DOHH2 (cell line): ENCODE results near the gene GPRC5C.

Experiments used
- H3F3A ChIP-seq: fragments of 200-600 bp; sonication (generic), shearing (Covaris generic); 2 replicates; pipeline ENCODE4 v1.6.0; 2016; ENCODE audit warnings: antibody characterized with exemption, mild to moderate bottlenecking; ENCODE audit not compliant: control insufficient read depth, insufficient read depth
- H3K27ac ChIP-seq: fragments of 200-600 bp; sonication (generic); 2 replicates; pipeline ENCODE4 v1.5.1; 2014; ENCODE audit warnings: low read depth, mild to moderate bottlenecking, low read length, moderate library complexity
- H3K27me3 ChIP-seq: fragments of 200-600 bp; sonication (generic); 2 replicates; pipeline ENCODE4 v1.6.1; 2014; ENCODE audit warnings: mild to moderate bottlenecking, low read length, mixed read lengths; ENCODE audit not compliant: control insufficient read depth
- H3K36me3 ChIP-seq: fragments of 200-600 bp; sonication (generic); 2 replicates; pipeline ENCODE4 v1.6.1; 2014; ENCODE audit warnings: mild to moderate bottlenecking, low read length, moderate library complexity, mixed read lengths; ENCODE audit not compliant: control insufficient read depth
- H3K4me1 ChIP-seq: fragments of 200-600 bp; sonication (generic); 2 replicates; pipeline ENCODE4 v1.6.1; 2014; ENCODE audit warnings: mild to moderate bottlenecking, low read length, mixed read lengths; ENCODE audit not compliant: control insufficient read depth
- H3K4me2 ChIP-seq: fragments of 200-600 bp; sonication (generic); 2 replicates; pipeline ENCODE4 v1.6.0; 2014; ENCODE audit warnings: mild to moderate bottlenecking, low read length, moderate library complexity
- H3K4me3 ChIP-seq: fragments of 200-600 bp; sonication (generic); 2 replicates; pipeline ENCODE4 v1.5.1; 2014; ENCODE audit warnings: mild to moderate bottlenecking, low read length, mixed read lengths
- H3K79me2 ChIP-seq: fragments of 200-600 bp; sonication (generic); 2 replicates; pipeline ENCODE4 v1.6.1; 2014; ENCODE audit warnings: mild to moderate bottlenecking, low read length, mixed read lengths; ENCODE audit not compliant: control insufficient read depth
- H3K9me2 ChIP-seq: fragments of 200-600 bp; sonication (generic); replicated peaks from 2 replicates; pipeline ENCODE4 v1.6.1; 2014; ENCODE audit warnings: mild to moderate bottlenecking, low read length, mixed read lengths; ENCODE audit not compliant: control insufficient read depth
- H3K9me3 ChIP-seq: fragments of 200-600 bp; sonication (generic); 2 replicates; pipeline ENCODE4 v1.6.1; 2014; ENCODE audit warnings: antibody characterized with exemption, low read length, mixed read lengths; ENCODE audit not compliant: control insufficient read depth, insufficient read depth
- H4K20me1 ChIP-seq: fragments of 200-600 bp; sonication (generic); 2 replicates; pipeline ENCODE4 v1.6.0; 2014; ENCODE audit warnings: low read depth, mild to moderate bottlenecking, antibody characterized with exemption, low read length, moderate library complexity; ENCODE audit not compliant: control insufficient read depth, insufficient read depth
- EZH2phosphoT487 ChIP-seq: fragments of 200-600 bp; sonication (generic); IDR thresholded peaks from 2 replicates; pipeline ENCODE4 v1.6.1; 2017; ENCODE audit warnings: borderline replicate concordance, mild to moderate bottlenecking, antibody characterized with exemption, low read length, moderate library complexity, mixed read lengths
- TF ChIP-seq, protein P1 (sequence below): fragments of 200-600 bp; sonication (generic); IDR thresholded peaks from one replicate; pipeline ENCODE4 v1.5.1; 2014; ENCODE audit warnings: antibody characterized with exemption, mild to moderate bottlenecking, low read depth, low read length; ENCODE audit not compliant: poor library complexity, severe bottlenecking

Gene GPRC5C

GRCh38 chr17:74412581-74412980 lies 19.3 kb upstream of the GPRC5C start:
- H3F3A ChIP-seq: no peaks in the 10 kb centered on the region
- TF ChIP-seq, protein P1, sequence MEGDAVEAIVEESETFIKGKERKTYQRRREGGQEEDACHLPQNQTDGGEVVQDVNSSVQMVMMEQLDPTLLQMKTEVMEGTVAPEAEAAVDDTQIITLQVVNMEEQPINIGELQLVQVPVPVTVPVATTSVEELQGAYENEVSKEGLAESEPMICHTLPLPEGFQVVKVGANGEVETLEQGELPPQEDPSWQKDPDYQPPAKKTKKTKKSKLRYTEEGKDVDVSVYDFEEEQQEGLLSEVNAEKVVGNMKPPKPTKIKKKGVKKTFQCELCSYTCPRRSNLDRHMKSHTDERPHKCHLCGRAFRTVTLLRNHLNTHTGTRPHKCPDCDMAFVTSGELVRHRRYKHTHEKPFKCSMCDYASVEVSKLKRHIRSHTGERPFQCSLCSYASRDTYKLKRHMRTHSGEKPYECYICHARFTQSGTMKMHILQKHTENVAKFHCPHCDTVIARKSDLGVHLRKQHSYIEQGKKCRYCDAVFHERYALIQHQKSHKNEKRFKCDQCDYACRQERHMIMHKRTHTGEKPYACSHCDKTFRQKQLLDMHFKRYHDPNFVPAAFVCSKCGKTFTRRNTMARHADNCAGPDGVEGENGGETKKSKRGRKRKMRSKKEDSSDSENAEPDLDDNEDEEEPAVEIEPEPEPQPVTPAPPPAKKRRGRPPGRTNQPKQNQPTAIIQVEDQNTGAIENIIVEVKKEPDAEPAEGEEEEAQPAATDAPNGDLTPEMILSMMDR: no peak
- no peak for TF ChIP-seq EZH2phosphoT487
- H3K4me2 ChIP-seq: no peak overlapping the region
- H3K27ac ChIP-seq: no peak overlapping the region
- H3K4me3 ChIP-seq: no peak overlapping the region
- H4K20me1 ChIP-seq: no peaks in the 10 kb centered on the region
- H3K9me2 ChIP-seq: no peaks in the 10 kb centered on the region
- no peaks in the 10 kb centered on the region for H3K4me1 ChIP-seq
- H3K79me2 ChIP-seq: no peaks in the 10 kb centered on the region
- H3K27me3 ChIP-seq: no peaks in the 10 kb centered on the region
- no peaks in the 10 kb centered on the region for H3K9me3 ChIP-seq
- no peaks in the 10 kb centered on the region for H3K36me3 ChIP-seq

DNA sequence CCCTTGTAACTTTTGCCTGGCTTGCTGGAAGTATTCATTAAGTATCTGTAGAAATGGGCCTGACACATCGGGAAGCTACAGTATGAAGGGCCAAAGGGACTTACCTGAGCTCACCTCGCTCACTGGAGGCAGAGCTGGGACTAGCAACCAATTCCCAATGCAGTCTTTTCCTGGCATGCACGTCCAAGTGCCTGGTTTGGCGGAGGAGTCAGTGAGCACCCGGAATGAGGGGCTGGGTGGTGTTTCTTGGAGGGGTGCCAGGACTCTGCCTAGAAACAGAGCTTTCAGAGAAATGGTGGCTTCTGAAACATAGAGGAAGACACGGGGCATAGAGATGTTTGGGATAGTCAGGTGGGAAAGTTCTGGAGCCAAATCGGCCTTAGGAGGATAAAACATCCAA lies 18.4 kb upstream of the GPRC5C start:
- Histone ChIP-seq H3K4me2 (no peak overlapping the region), H3K9me3 (no peaks in the 10 kb centered on the region), H3K4me3 (no peak overlapping the region), H3K4me1 (no peaks in the 10 kb centered on the region), H3K9me2 (no peaks in the 10 kb centered on the region), H3K27me3 (no peaks in the 10 kb centered on the region), H3K36me3 (no peaks in the 10 kb centered on the region), H4K20me1 (no peaks in the 10 kb centered on the region), H3F3A (no peaks in the 10 kb centered on the region), H3K27ac (no peak overlapping the region), H3K79me2 (no peaks in the 10 kb centered on the region)
- TF ChIP-seq, protein P1: no peak
- TF ChIP-seq EZH2phosphoT487: no peak

- Histone ChIP-seq H3K9me2 (no peaks in the 10 kb centered on the region), H3K4me2 (no peak overlapping the region), H3K4me3 (no peak overlapping the region), H3K27me3 (no peaks in the 10 kb centered on the region), H3K27ac (no peak overlapping the region), H3K9me3 (no peaks in the 10 kb centered on the region), H3K4me1 (no peaks in the 10 kb centered on the region), H3F3A (no peaks in the 10 kb centered on the region), H4K20me1 (no peaks in the 10 kb centered on the region), H3K79me2 (no peaks in the 10 kb centered on the region), H3K36me3 (no peaks in the 10 kb centered on the region)
- no peak for TF ChIP-seq EZH2phosphoT487
Measured at GRCh38 chr17:74414510-74414909, 17.4 kb upstream of the GPRC5C start.

GRCh38 chr17:74415608-74416396 lies 16.1 kb upstream of the GPRC5C start:
- no peaks in the 10 kb centered on the region for H3K79me2 ChIP-seq

More at GRCh38 chr17:74415608-74416396, 16.1 kb upstream of the GPRC5C start:
- H3F3A ChIP-seq: no peaks in the 10 kb centered on the region
- no peaks in the 10 kb centered on the region for H4K20me1 ChIP-seq
- H3K4me1 ChIP-seq: no peaks in the 10 kb centered on the region
- H3K4me3 ChIP-seq: no peak overlapping the region
- no peaks in the 10 kb centered on the region for H3K27me3 ChIP-seq
- TF ChIP-seq, protein P1: no peak
- no peak for TF ChIP-seq EZH2phosphoT487
- H3K4me2 ChIP-seq: no peak overlapping the region
- no peak overlapping the region for H3K27ac ChIP-seq
- no peaks in the 10 kb centered on the region for H3K9me3 ChIP-seq
- H3K36me3 ChIP-seq: no peaks in the 10 kb centered on the region
- no peaks in the 10 kb centered on the region for H3K9me2 ChIP-seq
